Measurements from ENCODE around the gene ARPC1B. TPM values are rescaled to one million over a fixed set of nuclear protein-coding genes. Genes with fewer than 3 reads are reported as not detected.

ARPC1B gene
- total and polyA plus RNA-seq, 2 donors from 2014 or later, result 74.1 to 216 TPM

DNA sequence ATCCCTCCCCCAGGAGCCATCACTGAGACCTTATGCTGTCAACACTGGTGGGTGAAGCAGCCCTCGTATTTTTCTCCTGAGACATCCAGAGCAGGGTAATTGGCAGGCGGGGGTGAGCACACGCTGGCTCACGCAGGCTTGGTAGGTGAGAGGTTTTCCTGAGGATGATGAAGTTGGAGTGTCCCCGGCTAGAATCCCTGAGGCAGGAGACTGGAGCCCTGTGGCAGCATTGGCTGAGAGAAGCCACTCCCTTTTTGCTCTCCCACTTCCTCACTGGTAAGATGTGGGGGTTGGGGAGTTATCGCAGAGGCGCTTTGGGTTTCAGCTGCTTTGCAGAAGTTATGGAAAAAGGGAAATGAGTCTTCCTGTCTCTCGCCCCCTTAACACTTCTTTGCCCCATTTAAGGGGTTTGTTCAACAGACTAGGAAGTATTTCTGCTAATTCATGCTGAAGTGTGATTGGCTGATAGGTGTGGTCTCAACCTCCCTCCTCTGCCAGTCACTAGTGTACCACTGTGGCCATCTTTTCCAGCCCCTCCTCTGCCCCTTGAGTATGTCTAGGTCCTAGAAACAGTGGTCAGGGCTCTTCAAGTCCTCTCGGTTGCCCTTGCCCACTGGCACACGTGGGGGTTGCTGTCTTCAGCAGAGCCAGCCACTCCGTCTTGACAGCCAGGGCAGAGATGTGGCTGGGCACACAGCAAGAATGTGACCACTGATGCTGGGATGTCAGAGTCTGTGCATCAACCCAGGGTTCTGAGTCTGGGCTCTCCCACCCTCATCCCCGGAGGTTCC is 5.7 kb downstream of the ARPC1B start:
- Histone ChIP-seq H3K9me3 (ENCODE audit: control insufficient read depth in 2 of 3, insufficient read depth in 1 of 3, low read length in 3 of 3) (no peaks in the 10 kb centered on the region), H3K36me3 (ENCODE audit: control insufficient read depth in 2 of 3, insufficient read depth in 3 of 3, low read length in 3 of 3) (no peaks in the 10 kb centered on the region), H3K9ac (ENCODE audit: low read length in 3 of 3) (peak overlapping the region in 1 of 3 donors; percentile 19), H3K4me3 (ENCODE audit: low read length in 3 of 3) (no peak overlapping the region), H3K27me3 (ENCODE audit: control insufficient read depth, insufficient read depth, low read length) (no peaks in the 10 kb centered on the region), H3K4me1 (ENCODE audit: control insufficient read depth in 2 of 3, insufficient read depth in 2 of 3, low read depth in 1 of 3, low read length in 3 of 3) (peaks cover 0 to 28% (median 0%) of the 10 kb centered on the region in 3 donors), H3K27ac (ENCODE audit: low read depth in 2 of 2, low read length in 2 of 2) (peak overlapping the region; percentile 72 to 82)
- no peak for FAIRE-seq
- peak in 2 of 5 donors; percentile 21 to 51 for DNase-seq
- intact Hi-C loops (cut with DNase I), result no loop called here
- TF ChIP-seq, protein P1, sequence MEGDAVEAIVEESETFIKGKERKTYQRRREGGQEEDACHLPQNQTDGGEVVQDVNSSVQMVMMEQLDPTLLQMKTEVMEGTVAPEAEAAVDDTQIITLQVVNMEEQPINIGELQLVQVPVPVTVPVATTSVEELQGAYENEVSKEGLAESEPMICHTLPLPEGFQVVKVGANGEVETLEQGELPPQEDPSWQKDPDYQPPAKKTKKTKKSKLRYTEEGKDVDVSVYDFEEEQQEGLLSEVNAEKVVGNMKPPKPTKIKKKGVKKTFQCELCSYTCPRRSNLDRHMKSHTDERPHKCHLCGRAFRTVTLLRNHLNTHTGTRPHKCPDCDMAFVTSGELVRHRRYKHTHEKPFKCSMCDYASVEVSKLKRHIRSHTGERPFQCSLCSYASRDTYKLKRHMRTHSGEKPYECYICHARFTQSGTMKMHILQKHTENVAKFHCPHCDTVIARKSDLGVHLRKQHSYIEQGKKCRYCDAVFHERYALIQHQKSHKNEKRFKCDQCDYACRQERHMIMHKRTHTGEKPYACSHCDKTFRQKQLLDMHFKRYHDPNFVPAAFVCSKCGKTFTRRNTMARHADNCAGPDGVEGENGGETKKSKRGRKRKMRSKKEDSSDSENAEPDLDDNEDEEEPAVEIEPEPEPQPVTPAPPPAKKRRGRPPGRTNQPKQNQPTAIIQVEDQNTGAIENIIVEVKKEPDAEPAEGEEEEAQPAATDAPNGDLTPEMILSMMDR (IDR thresholded peaks at IDR 0.05; ENCODE audit: borderline replicate concordance, extremely low read depth, insufficient read depth), result no peak

DNA sequence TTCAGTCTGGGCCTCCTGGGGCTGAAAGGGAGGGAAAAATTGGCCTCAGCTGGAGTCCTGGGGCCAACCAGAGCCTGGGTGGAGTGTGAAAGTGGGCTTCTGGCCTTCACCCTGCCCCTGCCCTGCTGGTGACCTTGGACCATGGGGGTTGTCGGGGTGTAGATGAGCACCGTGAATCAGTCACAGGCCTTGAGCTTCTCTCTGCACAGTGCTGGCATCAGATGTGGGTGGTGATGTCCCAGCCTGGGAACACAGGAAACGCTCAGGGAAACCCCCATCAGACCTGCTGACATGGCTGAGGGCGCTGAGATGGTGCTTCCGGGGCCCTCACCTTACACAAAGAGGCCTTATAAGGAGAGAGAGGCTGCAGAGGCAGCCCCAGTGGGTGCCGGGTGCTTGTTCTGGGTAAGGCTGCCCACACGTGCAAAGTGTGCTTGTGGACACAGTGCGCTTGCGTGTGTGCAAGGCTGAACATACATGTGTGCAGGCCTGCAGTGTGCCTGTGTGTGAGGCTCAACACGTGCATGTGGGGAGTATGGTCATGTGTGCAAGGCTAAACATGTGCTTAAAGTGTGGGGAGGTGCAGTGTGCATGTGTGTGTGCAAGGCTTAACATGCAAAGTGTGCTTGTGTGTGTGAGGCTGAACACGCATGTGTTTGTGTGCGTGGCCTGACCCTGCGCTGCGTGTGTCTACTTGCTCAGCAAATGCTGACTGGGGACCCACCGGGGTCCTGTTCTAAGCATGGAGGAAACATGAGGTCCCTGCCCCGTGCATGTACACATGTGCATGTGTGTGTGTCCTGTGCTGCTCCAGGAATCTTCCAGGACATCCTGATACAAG is 6.5 kb downstream of the ARPC1B start:
- Histone ChIP-seq H3K36me3 (ENCODE audit: control insufficient read depth in 2 of 3, insufficient read depth in 3 of 3, low read length in 3 of 3) (no peaks in the 10 kb centered on the region), H3K27me3 (ENCODE audit: control insufficient read depth, insufficient read depth, low read length) (no peaks in the 10 kb centered on the region), H3K27ac (ENCODE audit: low read depth in 2 of 2, low read length in 2 of 2) (peak overlapping the region; percentile 41 to 60), H3K4me1 (ENCODE audit: control insufficient read depth in 2 of 3, insufficient read depth in 2 of 3, low read depth in 1 of 3, low read length in 3 of 3) (peaks cover 0 to 27% (median 0%) of the 10 kb centered on the region in 3 donors), H3K4me3 (ENCODE audit: low read length in 3 of 3) (no peak overlapping the region), H3K9me3 (ENCODE audit: control insufficient read depth in 2 of 3, insufficient read depth in 1 of 3, low read length in 3 of 3) (no peaks in the 10 kb centered on the region), H3K9ac (ENCODE audit: low read length in 3 of 3) (no peak overlapping the region)
- intact Hi-C loops (cut with DNase I), result no loop called here
- TF ChIP-seq, protein P1 (IDR thresholded peaks at IDR 0.05; ENCODE audit: borderline replicate concordance, extremely low read depth, insufficient read depth), result no peak
- FAIRE-seq (no peak), DNase-seq (peak in 1 of 5 donors; percentile 83)

DNA sequence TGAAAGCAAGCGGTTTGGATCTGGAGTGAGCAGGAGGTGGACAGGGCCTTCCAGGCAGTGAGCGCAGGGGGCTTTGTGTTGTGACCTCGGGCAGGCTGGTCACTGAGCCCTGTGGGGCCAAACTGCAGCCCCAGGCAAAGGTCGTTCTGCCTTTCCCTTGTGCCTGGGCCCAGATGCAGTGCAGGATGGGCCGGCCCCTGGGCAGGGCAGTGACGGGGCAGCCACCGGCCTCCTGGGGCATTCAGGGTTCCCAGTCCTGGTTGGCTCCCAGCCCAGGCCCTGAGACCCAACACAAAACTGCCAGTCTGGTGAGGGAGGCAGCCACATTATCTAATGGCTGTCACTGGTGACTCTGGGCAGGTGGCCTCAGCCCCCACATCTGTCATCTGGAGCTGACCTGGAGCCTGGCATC is 7.1 kb downstream of the ARPC1B start:
- H3K27ac ChIP-seq (ENCODE audit: low read depth in 2 of 2, low read length in 2 of 2), result no peak overlapping the region
- H3K4me1 ChIP-seq (ENCODE audit: control insufficient read depth in 2 of 3, insufficient read depth in 2 of 3, low read depth in 1 of 3, low read length in 3 of 3), result peaks cover 0 to 25% (median 0%) of the 10 kb centered on the region in 3 donors
- FAIRE-seq (no peak), DNase-seq (no peak)
- no peak overlapping the region for H3K4me3 ChIP-seq (ENCODE audit: low read length in 3 of 3)
- TF ChIP-seq, protein P1 (IDR thresholded peaks at IDR 0.05; ENCODE audit: borderline replicate concordance, extremely low read depth, insufficient read depth), result no peak
- H3K27me3 ChIP-seq (ENCODE audit: control insufficient read depth, insufficient read depth, low read length), result no peaks in the 10 kb centered on the region
- peaks cover 0 to 3% (median 0%) of the 10 kb centered on the region in 3 donors for H3K36me3 ChIP-seq (ENCODE audit: control insufficient read depth in 2 of 3, insufficient read depth in 3 of 3, low read length in 3 of 3)
- no peak overlapping the region for H3K9ac ChIP-seq (ENCODE audit: low read length in 3 of 3)
- no peaks in the 10 kb centered on the region for H3K9me3 ChIP-seq (ENCODE audit: control insufficient read depth in 2 of 3, insufficient read depth in 1 of 3, low read length in 3 of 3)
- intact Hi-C loops (cut with DNase I), result no loop called here

Measured in kidney (tissue), 14 donors.